Glutamatergic neuron (in vitro differentiated cells): ENCODE measurements around the gene CGB1. TPM values are rescaled to one million over a fixed set of nuclear protein-coding genes. Genes with fewer than 3 reads are reported as not detected.

Source experiments
- DNase-seq: peaks from one replicate; pipeline ENCODE4 v3.0.0; 2022
- H3K27ac Mint-ChIP-seq: one replicate; pipeline ENCODE4 v1.8.0; 2020; ENCODE audit warnings: mild to moderate bottlenecking, mixed read lengths, inconsistent platforms; ENCODE audit not compliant: unreplicated experiment
- H3K27me3 Mint-ChIP-seq: one replicate; pipeline ENCODE4 v1.8.0; 2020; ENCODE audit warnings: mild to moderate bottlenecking, moderate library complexity, mixed read lengths, inconsistent platforms; ENCODE audit not compliant: unreplicated experiment
- H3K36me3 Mint-ChIP-seq: one replicate; pipeline ENCODE4 v1.8.0; 2020; ENCODE audit warnings: mild to moderate bottlenecking, mixed read lengths, inconsistent platforms; ENCODE audit not compliant: unreplicated experiment
- H3K4me1 Mint-ChIP-seq: one replicate; pipeline ENCODE4 v1.8.0; 2020; ENCODE audit warnings: mild to moderate bottlenecking, low read depth, mixed read lengths, inconsistent platforms; ENCODE audit not compliant: unreplicated experiment
- H3K4me3 Mint-ChIP-seq: one replicate; pipeline ENCODE4 v1.8.0; 2020; ENCODE audit warnings: mild to moderate bottlenecking, mixed read lengths, inconsistent platforms; ENCODE audit not compliant: unreplicated experiment
- H3K9me3 Mint-ChIP-seq: one replicate; pipeline ENCODE4 v1.8.0; 2020; ENCODE audit warnings: mild to moderate bottlenecking, moderate library complexity, mixed read lengths, inconsistent platforms; ENCODE audit not compliant: unreplicated experiment
- total RNA-seq: library from RNA; stranded (reverse); fragmentation: NEBNext Ultra II Directional; extraction: Animal tissue kit (Norgen Biotek cat#: 25700); gene quantifications from one replicate; pipeline ENCODE4 v1.2.1, GENCODE V29; 2021; ENCODE audit not compliant: unreplicated experiment
- TF ChIP-seq, protein P1 (sequence below): fragments of 200-600 bp; sonication (generic); IDR thresholded peaks from one replicate; pipeline ENCODE4 v1.5.0; 2021; ENCODE audit not compliant: partially characterized antibody, unreplicated experiment

Gene CGB1
- total RNA-seq, 1 donor from 2014 or later, result not detected

DNA sequence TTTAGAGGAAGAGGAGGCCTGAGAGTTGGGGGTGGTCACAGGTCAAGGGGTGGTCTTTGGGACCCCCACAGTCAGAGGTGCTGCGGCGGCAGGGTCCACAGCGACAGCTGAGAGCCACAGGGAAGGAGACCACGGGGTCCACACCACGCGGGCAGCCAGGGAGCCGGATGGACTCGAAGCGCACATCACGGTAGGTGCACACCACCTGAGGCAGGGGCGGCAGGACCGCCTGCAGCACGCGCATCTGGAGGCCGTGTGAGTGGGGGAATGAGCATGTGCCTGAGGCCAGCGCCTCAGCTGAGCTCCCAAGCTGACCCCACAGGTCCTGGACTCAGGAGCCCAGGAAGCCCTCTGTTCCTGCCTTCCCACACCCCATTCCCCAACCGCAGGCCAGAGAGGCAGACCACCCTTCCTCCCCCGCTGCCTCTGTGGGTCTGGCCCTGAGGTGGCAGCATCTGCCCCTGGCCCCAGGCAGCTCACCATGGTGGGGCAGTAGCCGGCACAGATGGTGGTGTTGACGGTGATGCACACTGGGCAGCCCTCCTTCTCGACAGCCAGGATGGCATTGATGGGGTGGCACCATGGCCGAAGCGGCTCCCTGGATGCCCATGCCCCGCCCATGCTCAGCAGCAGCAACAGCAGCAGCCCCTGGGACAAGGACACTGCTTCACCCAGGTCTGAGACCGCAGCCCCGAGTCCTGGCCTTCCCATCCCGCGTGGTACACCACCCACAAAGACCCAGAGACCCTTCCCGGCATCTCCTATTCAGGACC, 20.4 kb downstream of the CGB1 start:
- no peaks in the 10 kb centered on the region for H3K36me3 Mint-ChIP-seq
- TF ChIP-seq, protein P1, sequence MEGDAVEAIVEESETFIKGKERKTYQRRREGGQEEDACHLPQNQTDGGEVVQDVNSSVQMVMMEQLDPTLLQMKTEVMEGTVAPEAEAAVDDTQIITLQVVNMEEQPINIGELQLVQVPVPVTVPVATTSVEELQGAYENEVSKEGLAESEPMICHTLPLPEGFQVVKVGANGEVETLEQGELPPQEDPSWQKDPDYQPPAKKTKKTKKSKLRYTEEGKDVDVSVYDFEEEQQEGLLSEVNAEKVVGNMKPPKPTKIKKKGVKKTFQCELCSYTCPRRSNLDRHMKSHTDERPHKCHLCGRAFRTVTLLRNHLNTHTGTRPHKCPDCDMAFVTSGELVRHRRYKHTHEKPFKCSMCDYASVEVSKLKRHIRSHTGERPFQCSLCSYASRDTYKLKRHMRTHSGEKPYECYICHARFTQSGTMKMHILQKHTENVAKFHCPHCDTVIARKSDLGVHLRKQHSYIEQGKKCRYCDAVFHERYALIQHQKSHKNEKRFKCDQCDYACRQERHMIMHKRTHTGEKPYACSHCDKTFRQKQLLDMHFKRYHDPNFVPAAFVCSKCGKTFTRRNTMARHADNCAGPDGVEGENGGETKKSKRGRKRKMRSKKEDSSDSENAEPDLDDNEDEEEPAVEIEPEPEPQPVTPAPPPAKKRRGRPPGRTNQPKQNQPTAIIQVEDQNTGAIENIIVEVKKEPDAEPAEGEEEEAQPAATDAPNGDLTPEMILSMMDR, result no peak

DNA sequence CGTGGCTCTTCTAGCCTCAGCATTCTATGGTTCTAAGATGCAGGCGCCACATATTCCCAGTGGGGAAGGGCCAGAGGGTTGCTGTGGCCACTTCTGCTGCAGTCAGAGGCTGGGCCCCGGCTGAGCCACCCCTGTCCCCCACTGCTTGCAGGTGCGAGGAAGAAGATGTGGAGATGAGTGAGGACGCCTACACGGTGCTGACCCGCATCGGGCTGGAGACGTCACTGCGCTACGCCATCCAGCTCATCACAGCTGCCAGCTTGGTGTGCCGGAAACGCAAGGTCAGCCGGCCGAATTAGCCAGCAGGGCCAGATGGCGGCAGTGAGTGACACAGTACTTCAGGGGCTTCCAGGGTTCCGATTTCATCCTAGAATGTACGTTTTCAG, 21.8 kb downstream of the CGB1 start:
- Mint-ChIP-seq H3K27ac (no peak overlapping the region), H3K36me3 (no peaks in the 10 kb centered on the region), H3K4me3 (no peak overlapping the region), H3K27me3 (peaks cover 10% of the 10 kb centered on the region), H3K9me3 (no peaks in the 10 kb centered on the region), H3K4me1 (peaks cover 3% of the 10 kb centered on the region)
- no peak for DNase-seq
- TF ChIP-seq, protein P1, result no peak

More for the DNA sequence above, 20.4 kb downstream of the CGB1 start:
- Mint-ChIP-seq H3K9me3 (no peaks in the 10 kb centered on the region), H3K27me3 (peaks cover 14% of the 10 kb centered on the region), H3K4me3 (no peak overlapping the region), H3K4me1 (peaks cover 3% of the 10 kb centered on the region), H3K27ac (no peak overlapping the region)
- no peak for DNase-seq

- H3K36me3 Mint-ChIP-seq, result no peaks in the 10 kb centered on the region
- H3K27me3 Mint-ChIP-seq, result peaks cover 9% of the 10 kb centered on the region
- no peaks in the 10 kb centered on the region for H3K9me3 Mint-ChIP-seq
- peak overlapping the region; percentile 8 for H3K4me3 Mint-ChIP-seq
- DNase-seq, result no peak
- TF ChIP-seq, protein P1, result no peak
- peak overlapping the region; percentile 72 for H3K27ac Mint-ChIP-seq
- H3K4me1 Mint-ChIP-seq, result peaks cover 3% of the 10 kb centered on the region
Observed at GRCh38 chr19:49014123-49014869, 22.4 kb downstream of the CGB1 start.

DNA sequence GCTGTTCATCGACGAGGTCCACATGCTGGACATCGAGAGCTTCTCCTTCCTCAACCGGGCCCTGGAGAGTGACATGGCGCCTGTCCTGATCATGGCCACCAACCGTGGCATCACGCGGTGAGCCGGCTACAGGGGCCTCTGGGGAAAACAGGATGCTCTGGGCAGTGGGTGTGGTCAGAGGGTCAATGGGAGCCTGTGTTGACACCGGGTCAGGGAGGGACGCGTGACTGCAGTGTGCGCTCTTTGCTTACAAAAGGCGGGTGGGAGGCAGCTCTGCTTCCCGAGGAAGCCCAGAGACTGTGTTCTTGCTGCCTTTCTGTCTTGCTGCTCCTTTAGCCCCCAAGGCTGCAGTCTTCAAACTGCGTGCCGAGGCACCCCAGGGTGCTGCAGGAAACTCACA, 25.5 kb downstream of the CGB1 start:
- Mint-ChIP-seq H3K9me3 (no peaks in the 10 kb centered on the region), H3K4me3 (no peak overlapping the region), H3K27me3 (peaks cover 5% of the 10 kb centered on the region), H3K36me3 (no peaks in the 10 kb centered on the region), H3K4me1 (peaks cover 3% of the 10 kb centered on the region), H3K27ac (no peak overlapping the region)
- DNase-seq, result no peak
- TF ChIP-seq, protein P1, result no peak

DNA sequence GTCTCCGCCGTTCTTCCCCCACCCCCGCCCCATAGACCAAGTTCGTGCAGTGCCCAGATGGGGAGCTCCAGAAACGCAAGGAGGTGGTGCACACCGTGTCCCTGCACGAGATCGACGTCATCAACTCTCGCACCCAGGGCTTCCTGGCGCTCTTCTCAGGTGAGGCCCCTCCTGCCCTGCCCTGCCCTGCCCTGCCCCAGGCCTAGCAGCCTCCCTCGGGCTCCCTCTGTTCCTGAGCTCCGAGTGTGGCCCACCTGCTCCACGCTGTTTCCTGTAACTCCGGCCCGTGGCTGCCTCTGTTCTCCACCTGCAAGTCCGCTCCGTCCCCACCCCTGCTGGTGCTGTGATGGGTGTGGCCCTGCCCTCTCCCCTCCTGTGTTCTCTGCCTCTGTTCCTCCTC, 26.2 kb downstream of the CGB1 start:
- no peak overlapping the region for H3K27ac Mint-ChIP-seq
- H3K27me3 Mint-ChIP-seq, result peaks cover 5% of the 10 kb centered on the region
- no peak overlapping the region for H3K4me3 Mint-ChIP-seq
- H3K4me1 Mint-ChIP-seq, result peaks cover 3% of the 10 kb centered on the region
- DNase-seq, result no peak
- TF ChIP-seq, protein P1, result no peak
- peaks cover 1% of the 10 kb centered on the region for H3K9me3 Mint-ChIP-seq
- H3K36me3 Mint-ChIP-seq, result no peaks in the 10 kb centered on the region
